GM13976 (cell line): Measurements from ENCODE around the gene KRT2.

Experiments used
- DNase-seq: peaks from one replicate; pipeline ENCODE4 v3.0.0; 2012; ENCODE audit warnings: low spot score
- in situ Hi-C: fragments of 300-500 bp; cut with MboI; formaldehyde crosslinking; loops from one replicate; pipeline ENCODE4 v1.12.0; 2022; ENCODE audit warnings: low sequenced_read_pairs, mixed read lengths, inconsistent platforms; ENCODE audit not compliant: unreplicated experiment
- TF ChIP-seq, protein P1 (sequence below): IDR thresholded peaks from 2 replicates; pipeline ENCODE4 v1.5.1; 2012; ENCODE audit warnings: borderline replicate concordance, mild to moderate bottlenecking; ENCODE audit not compliant: insufficient read depth; ENCODE audit errors: extremely low read depth, missing control alignments, control extremely low read depth

Gene KRT2

DNA sequence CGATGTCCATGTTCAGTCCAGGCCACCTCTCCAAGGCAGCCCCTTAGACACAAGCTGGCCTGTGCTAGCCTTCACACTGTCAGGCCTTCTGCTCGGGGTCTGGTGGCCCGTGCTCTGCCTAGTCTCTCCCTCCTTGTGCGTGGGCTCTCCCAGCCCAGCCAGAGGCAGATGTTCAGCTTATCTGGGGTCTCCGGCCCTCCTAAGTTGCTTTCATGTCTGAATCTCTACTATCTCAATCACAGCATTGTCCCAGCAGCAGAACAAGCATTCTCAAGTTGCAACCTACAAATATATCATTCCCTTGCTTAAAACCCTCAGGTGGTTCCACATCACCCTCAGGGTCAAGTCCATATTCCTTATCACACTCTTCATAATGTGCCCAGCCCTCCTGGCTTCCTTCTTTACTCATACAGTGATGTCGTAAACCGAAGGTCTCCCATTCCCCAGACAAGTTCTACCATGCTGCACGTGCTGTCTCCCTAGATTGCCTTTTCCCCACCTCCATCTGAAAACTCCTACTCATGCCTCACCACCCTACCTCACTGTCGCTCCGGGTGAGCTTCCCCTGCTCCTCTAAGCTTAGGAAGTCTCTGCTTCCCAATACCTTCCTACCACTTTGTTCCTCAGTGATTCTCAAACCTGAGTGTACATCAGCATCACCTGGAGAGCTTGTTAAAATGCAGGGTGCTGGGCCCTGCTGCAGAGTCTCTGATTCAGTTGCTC, 35.2 kb downstream of the KRT2 start:
- DNase-seq = no peak
- in situ Hi-C loops = no loop called here
- TF ChIP-seq, protein P1, sequence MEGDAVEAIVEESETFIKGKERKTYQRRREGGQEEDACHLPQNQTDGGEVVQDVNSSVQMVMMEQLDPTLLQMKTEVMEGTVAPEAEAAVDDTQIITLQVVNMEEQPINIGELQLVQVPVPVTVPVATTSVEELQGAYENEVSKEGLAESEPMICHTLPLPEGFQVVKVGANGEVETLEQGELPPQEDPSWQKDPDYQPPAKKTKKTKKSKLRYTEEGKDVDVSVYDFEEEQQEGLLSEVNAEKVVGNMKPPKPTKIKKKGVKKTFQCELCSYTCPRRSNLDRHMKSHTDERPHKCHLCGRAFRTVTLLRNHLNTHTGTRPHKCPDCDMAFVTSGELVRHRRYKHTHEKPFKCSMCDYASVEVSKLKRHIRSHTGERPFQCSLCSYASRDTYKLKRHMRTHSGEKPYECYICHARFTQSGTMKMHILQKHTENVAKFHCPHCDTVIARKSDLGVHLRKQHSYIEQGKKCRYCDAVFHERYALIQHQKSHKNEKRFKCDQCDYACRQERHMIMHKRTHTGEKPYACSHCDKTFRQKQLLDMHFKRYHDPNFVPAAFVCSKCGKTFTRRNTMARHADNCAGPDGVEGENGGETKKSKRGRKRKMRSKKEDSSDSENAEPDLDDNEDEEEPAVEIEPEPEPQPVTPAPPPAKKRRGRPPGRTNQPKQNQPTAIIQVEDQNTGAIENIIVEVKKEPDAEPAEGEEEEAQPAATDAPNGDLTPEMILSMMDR = no peak

DNA sequence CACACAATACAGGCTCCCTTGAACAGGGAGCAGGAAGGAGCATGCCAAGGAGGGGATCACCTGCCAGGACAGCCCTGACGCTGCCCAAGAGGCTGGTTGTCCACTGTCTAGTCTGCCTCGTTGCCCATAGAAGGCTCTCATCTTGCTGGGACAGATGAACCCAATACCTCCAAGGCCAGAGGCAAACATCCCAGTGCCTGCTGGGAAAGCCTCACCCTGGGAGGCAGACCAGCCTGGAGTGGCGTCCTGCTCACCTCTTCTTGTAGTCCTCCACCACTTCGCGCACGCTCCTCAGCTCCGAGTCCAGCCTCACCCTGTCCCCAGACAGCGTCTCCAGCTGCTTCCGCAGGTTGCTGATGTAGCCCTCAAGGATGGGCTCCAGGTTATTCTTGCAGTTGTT, 36.1 kb downstream of the KRT2 start:
- TF ChIP-seq, protein P1 = no peak
- in situ Hi-C loops = no loop called here
- no peak for DNase-seq

DNA sequence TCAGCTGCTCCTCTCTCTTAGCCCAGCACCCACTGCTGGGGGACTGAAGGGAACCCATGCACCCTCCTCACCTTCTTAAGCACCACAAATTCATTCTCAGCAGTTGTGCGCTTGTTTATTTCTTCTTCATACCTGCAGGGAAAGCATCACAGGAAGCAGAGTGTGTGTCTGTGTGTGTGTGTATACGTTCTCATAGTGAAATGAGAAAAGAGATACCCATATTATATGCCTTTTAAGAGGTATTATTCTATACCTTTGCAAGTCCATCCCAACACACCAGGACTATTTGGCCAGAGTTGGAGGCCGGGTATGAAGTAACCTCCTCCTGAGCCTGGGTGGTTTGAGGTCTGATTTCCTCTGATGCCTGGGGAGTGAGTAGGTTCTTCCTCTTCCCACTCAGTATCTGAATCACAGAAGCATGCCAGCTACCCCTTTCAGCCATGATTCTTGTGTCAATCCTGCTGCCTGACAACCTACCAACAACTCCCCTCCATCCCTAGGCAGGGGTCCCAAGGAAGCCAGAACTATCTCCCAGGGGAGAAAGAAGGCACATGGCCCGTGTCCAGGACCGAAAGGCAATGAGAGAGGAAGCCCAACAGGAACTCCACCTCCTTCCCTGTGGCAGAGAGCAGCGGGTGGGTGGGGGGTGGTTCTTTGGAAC, 36.7 kb downstream of the KRT2 start:
- in situ Hi-C loops = no loop called here
- DNase-seq = no peak
- TF ChIP-seq, protein P1 = no peak

DNA sequence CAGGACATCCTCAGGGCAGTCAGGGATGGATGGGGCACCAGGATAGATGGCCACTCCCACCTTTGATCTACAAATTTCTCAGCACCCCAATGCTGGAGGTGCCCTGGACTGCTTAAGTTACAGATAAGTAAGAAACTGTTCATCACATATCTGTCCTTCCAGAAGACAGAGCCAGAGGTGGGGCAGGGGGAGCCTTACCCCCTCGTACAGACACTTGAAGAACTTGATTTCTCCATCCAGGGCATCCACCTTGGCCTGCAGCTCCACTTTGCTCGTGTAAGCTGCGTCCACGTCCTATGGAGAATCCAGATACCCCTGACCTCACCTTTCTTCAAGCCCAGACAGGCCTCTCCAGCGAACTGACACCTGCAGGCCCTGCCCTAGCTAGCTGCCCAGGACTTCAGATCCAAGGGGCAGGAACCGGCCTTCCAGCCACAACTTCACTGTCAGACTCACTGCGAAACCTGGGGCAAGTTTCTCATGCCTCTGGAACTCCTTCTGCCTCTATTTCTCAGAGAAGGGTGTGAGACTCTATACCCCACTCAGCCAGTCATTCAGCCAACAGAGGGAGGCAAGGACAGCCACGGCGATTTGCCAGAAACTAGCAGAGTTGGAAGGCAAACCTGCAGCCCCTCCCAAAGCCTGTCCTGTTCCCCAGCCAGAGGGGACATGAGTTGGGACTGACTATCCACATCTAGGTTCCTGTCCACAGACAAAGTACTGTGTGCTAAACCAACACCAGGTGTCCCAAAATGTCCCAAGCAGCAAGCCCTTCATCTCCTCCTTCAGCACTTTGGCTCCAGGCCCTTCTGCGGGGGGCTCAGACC, 37.4 kb downstream of the KRT2 start:
- TF ChIP-seq, protein P1 = no peak
- no peak for DNase-seq
- in situ Hi-C loops = no loop called here

DNA sequence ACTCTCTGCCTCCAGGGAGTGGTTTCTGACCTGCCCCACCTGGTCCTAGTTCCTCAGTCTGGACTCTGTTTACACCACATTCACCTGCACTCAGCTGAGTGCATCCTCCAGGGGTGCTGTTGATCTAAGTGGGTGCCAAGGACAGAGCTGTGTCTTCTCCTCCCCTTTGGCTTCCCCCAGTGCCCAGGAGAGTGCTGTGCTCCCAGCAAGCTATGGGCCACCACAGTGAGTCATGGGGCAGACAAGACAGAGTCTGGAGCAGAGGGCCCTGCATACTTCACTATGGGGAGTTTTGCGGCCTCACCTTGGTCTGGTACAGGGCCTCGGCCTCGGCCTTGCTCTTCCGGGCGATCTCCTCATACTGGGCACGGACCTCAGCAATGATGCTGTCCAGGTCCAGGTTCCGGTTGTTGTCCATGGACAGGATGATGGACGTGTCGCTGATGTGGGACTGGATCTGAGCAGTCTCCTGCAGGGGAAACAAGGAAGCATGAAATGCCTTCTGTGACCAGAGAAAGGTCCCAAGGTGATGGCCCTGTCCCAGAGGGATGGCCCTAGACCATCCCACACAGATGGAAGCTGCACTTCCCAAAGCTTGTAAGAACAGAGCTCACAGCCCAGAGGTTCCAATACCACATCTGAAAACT, 38.5 kb downstream of the KRT2 start:
- in situ Hi-C loops = no loop called here
- no peak for DNase-seq
- TF ChIP-seq, protein P1 = no peak
